Upper lobe of right lung (tissue), 1 donor: ENCODE measurements around the gene P2RY6. TPM values are rescaled to one million over a fixed set of nuclear protein-coding genes. Genes with fewer than 3 reads are reported as not detected.
A peak's percentile ranks its signal among the peaks of the same experiment; 100 is the strongest.

Experiments
- ATAC-seq: fragments of 200-7000 bp; cut with Tn5 transposase; one replicate; pipeline ENCODE4 v1.9.1; 2020; ENCODE audit warnings: mild to moderate bottlenecking, moderate library complexity
- DNase-seq: peaks from one replicate; pipeline ENCODE4 v3.0.0-alpha.2; 2020
- H3K27ac ChIP-seq: fragments of 200-600 bp; one replicate; pipeline ENCODE4 v1.8.0; 2022
- H3K27me3 ChIP-seq: fragments of 200-600 bp; one replicate; pipeline ENCODE4 v1.8.0; 2022; ENCODE audit warnings: mild to moderate bottlenecking
- H3K36me3 ChIP-seq: fragments of 200-600 bp; one replicate; pipeline ENCODE4 v1.8.0; 2022
- H3K4me1 ChIP-seq: fragments of 200-600 bp; one replicate; pipeline ENCODE4 v1.8.0; 2022
- H3K4me3 ChIP-seq: fragments of 200-600 bp; one replicate; pipeline ENCODE4 v1.8.0; 2022; ENCODE audit warnings: mild to moderate bottlenecking
- H3K9me3 ChIP-seq: fragments of 200-600 bp; one replicate; pipeline ENCODE4 v1.8.0; 2022
- CTCF ChIP-seq: fragments of 200-600 bp; IDR thresholded peaks from one replicate; pipeline ENCODE4 v1.8.0; 2022; ENCODE audit warnings: antibody characterized with exemption
- intact Hi-C: fragments of 100-400 bp; cut with DNase I; formaldehyde crosslinking; loops from one replicate; pipeline ENCODE4 v1.11.0; 2022
- total RNA-seq: library from RNA; stranded (reverse); fragmentation: NEBNext Ultra II Directional; extraction: Animal tissue kit (Norgen Biotek cat#: 25700); gene quantifications from one replicate; pipeline ENCODE4 v1.2.1, GENCODE V29; 2021
- donor health status: DM: no; HTN: yes; CAD: no; lungs with severe emphysema.

Gene P2RY6
- total RNA-seq, 1 donor from 2014 or later = 3.2 TPM

DNA sequence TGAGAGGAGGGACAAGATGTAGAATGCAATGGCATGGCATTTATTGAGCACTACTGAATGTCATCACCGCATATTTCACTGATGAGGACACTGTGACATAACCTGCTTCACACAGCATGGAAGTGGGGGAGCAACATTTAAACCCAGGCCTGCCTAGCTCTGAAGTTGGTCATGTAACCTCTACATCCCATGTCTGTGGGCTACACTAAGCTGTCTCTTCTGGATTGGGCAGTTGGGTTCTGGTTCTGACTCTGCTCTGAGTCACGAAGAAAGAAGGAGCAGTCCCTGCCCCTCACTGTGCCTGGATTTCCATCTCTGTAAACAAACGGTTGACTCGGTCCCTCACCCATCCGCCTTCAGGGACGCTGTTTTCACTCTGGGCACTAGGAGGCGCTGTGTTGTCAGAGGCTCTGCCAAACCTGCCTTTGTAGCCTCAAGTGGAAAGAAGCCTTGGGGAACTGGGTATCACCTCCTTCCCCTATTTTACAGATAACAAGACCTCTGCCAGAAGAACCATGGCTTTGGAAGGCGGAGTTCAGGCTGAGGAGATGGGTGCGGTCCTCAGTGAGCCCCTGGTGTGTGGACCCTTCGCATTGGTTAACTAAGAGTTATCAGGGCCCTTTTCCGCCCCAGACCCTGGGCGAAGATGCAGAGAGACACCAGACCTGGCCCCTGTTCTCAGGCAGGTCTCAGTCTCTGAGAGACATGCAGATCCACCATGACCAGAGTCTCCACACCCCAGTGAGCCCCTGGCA is 23.3 kb downstream of the P2RY6 start:
- intact Hi-C loops = no loop called here

GRCh38 chr11:73295996-73296318 is 23.8 kb downstream of the P2RY6 start:
- Histone ChIP-seq H3K36me3 (no peaks in the 10 kb centered on the region), H3K9me3 (no peaks in the 10 kb centered on the region), H3K4me1 (no peaks in the 10 kb centered on the region), H3K27me3 (no peaks in the 10 kb centered on the region), H3K27ac (no peak overlapping the region), H3K4me3 (no peak overlapping the region)
- no peak for TF ChIP-seq CTCF
- intact Hi-C loops = no loop called here
- no peak for ATAC-seq
- no peak for DNase-seq

More for the DNA sequence above, 23.3 kb downstream of the P2RY6 start:
- H3K4me3 ChIP-seq = no peak overlapping the region
- DNase-seq (peak; percentile 84), ATAC-seq (peak; percentile 85)
- peak; percentile 90 for TF ChIP-seq CTCF
- no peaks in the 10 kb centered on the region for H3K4me1 ChIP-seq
- H3K9me3 ChIP-seq = no peaks in the 10 kb centered on the region
- H3K36me3 ChIP-seq = no peaks in the 10 kb centered on the region
- no peak overlapping the region for H3K27ac ChIP-seq
- H3K27me3 ChIP-seq = no peaks in the 10 kb centered on the region

GRCh38 chr11:73296501-73297230 is 24.5 kb downstream of the P2RY6 start:
- H3K27ac ChIP-seq = no peak overlapping the region
- H3K36me3 ChIP-seq = no peaks in the 10 kb centered on the region
- no peaks in the 10 kb centered on the region for H3K27me3 ChIP-seq
- intact Hi-C loops = no loop called here
- no peak for ATAC-seq
- H3K9me3 ChIP-seq = no peaks in the 10 kb centered on the region
- no peaks in the 10 kb centered on the region for H3K4me1 ChIP-seq
- no peak for TF ChIP-seq CTCF
- H3K4me3 ChIP-seq = no peak overlapping the region
- peak; percentile 61 for DNase-seq

GRCh38 chr11:73297231-73297590 is 25.1 kb downstream of the P2RY6 start:
- intact Hi-C loops = no loop called here
- no peak for TF ChIP-seq CTCF
- no peak for ATAC-seq

DNA sequence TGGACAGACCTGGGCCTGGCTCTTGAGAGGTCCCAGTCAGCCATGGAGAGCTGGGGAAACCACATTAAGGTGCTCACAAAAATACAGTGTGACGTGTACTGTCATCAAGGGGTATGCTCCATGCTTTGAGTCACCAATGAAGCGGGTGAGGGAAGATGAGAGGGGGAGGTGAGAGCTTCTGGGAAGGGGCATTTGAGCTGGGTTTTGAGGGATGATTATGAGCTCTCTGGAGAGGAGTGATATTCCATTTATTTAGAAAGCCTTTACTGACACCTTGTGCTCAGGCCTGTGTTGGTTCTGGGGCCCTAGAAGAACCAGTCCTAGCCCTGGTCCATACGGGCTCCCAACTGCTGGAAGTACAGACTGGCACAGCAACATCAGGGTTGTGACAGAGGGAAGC is 25.6 kb downstream of the P2RY6 start:
- no peaks in the 10 kb centered on the region for H3K4me1 ChIP-seq
- no peaks in the 10 kb centered on the region for H3K9me3 ChIP-seq
- no peaks in the 10 kb centered on the region for H3K36me3 ChIP-seq
- no peaks in the 10 kb centered on the region for H3K27me3 ChIP-seq
- H3K27ac ChIP-seq = no peak overlapping the region
- no peak for TF ChIP-seq CTCF
- no peak for ATAC-seq
- H3K4me3 ChIP-seq = no peak overlapping the region
- DNase-seq = no peak
- intact Hi-C loops = no loop called here

More at GRCh38 chr11:73297231-73297590, 25.1 kb downstream of the P2RY6 start:
- Histone ChIP-seq H3K9me3 (no peaks in the 10 kb centered on the region), H3K36me3 (no peaks in the 10 kb centered on the region), H3K4me1 (no peaks in the 10 kb centered on the region), H3K27ac (no peak overlapping the region), H3K27me3 (no peaks in the 10 kb centered on the region), H3K4me3 (no peak overlapping the region)
- DNase-seq = no peak
